SK-N-MC (cell line): ENCODE measurements around the gene RASA3.

ENCODE experiments used
- DNase-seq: peaks from one replicate; pipeline ENCODE4 v3.0.0-alpha.2; 2011; ENCODE audit warnings: low read depth, low spot score
- H3K27ac ChIP-seq: fragments of 200-600 bp; sonication (generic); 2 replicates; pipeline ENCODE4 v1.5.1; 2016; ENCODE audit warnings: mixed run types
- H3K36me3 ChIP-seq: fragments of 200-600 bp; sonication (generic); 2 replicates; pipeline ENCODE4 v1.6.1; 2017; ENCODE audit warnings: antibody characterized with exemption, low read length, mixed read lengths; ENCODE audit not compliant: insufficient read depth
- H3K4me3 ChIP-seq: fragments of 200-600 bp; sonication (generic); 2 replicates; pipeline ENCODE4 v1.5.1; 2016
- H3K9ac ChIP-seq: fragments of 200-600 bp; sonication (generic); 2 replicates; pipeline ENCODE4 v1.8.0; 2017; ENCODE audit warnings: mixed run types, mixed read lengths; ENCODE audit not compliant: insufficient read length
- H3K9me3 ChIP-seq: fragments of 200-600 bp; sonication (generic); 2 replicates; pipeline ENCODE4 v1.6.1; 2017; ENCODE audit warnings: low read depth, mild to moderate bottlenecking, antibody characterized with exemption, low read length, moderate library complexity, mixed read lengths
- EZH2 ChIP-seq: fragments of 200-600 bp; sonication (generic); IDR thresholded peaks from one replicate; pipeline ENCODE4 v1.6.1; 2017; ENCODE audit warnings: antibody characterized with exemption
- FOXP2 ChIP-seq: optimal IDR thresholded peaks from 2 replicates; pipeline ENCODE3; 2011; ENCODE audit warnings: mild to moderate bottlenecking, moderate library complexity; ENCODE audit not compliant: insufficient read depth; ENCODE audit errors: extremely low read length, control extremely low read depth
- POLR2AphosphoS5 ChIP-seq: IDR thresholded peaks from 2 replicates; pipeline ENCODE4 v1.6.1; 2012; ENCODE audit warnings: mild to moderate bottlenecking, low read depth, low read length, borderline replicate concordance

The RASA3 gene

DNA sequence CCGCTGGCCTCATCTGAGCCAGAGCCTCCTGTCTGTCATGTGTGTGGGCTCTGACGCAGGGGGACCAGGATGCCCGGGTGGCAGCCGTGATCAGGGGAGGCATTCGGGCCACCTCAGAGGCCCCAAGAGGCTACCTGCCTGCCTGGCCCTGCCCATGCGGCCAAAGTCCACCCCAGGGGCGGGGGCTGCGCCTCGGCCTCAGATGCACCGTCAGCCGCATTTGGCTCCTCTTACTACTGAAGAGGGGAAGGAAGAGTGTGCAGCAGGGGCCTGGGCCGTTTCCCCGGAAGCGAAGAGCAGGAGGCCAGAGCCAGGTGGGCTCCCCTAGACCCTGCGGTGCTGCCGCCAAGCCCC lies 192.5 kb downstream of the RASA3 start:
- Histone ChIP-seq H3K9ac (no peak overlapping the region), H3K4me3 (no peak overlapping the region), H3K36me3 (no peaks in the 10 kb centered on the region), H3K9me3 (no peaks in the 10 kb centered on the region), H3K27ac (no peak overlapping the region)
- no peak for DNase-seq
- no peak for TF ChIP-seq POLR2AphosphoS5
- TF ChIP-seq FOXP2, result no peak
- no peak for TF ChIP-seq EZH2

DNA sequence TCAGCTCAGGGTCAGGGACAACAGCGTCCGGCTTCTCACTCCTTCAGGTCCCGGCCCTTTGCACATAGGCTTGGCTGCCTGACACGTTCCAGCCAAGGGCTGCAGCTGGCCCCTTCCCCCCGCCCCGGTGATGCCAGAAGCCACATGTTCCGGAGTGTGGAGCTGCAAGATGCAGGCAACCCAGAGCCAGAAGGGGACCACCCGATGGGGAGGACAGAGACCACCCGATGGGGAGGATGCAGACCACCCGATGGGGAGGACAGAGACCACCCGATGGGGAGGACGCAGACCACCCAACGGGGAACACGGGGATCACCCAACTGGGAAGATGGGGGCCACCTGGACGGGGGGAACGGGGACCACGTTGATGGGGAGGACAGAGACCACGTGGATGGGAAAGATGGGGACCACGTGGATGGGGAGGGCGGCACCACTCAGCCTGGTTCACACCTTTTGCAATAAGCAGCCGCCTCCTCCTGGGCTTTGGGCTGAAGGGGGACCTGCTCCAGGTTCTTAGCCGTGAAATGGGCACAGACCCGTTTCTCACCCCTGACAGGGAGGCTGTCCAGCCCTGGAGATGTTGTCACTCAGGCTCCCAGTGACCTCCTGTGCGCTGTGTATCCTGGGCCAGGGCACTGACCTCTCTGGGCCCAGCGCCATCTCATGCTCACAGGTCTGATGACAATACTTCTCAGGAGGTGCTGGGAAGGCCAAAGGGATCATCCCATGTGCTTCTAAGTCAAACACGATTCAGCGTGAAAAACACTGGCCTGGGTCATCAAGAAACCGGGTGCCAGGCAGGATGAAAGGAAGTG lies 193.1 kb downstream of the RASA3 start:
- DNase-seq, result no peak
- Histone ChIP-seq H3K9ac (no peak overlapping the region), H3K4me3 (no peak overlapping the region), H3K36me3 (no peaks in the 10 kb centered on the region), H3K9me3 (no peaks in the 10 kb centered on the region), H3K27ac (no peak overlapping the region)
- TF ChIP-seq POLR2AphosphoS5 (no peak), EZH2 (no peak), FOXP2 (no peak)

DNA sequence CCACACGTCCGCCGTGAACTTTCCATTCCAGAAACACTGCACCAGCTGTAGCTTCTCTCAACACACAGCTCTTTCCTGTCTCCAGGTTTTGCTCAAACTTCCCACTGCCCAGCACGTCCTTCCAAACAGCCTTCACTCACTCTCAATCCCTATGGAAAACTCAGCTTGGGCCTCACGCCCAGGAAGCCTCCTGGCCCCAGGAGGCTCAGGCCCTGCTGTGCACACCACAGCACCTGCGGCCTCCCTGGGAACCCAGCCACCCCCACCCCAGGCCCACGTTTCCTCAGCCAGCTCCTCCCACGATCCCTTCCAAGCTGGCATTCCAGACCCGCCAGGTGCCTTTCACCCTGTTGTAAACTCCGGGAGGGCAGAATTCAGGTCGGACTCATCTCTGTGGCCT lies 193.7 kb downstream of the RASA3 start:
- no peak for DNase-seq
- TF ChIP-seq POLR2AphosphoS5 (no peak), EZH2 (no peak), FOXP2 (no peak)
- no peak overlapping the region for H3K4me3 ChIP-seq
- H3K9me3 ChIP-seq, result no peaks in the 10 kb centered on the region
- H3K36me3 ChIP-seq, result no peaks in the 10 kb centered on the region
- no peak overlapping the region for H3K27ac ChIP-seq
- no peak overlapping the region for H3K9ac ChIP-seq

DNA sequence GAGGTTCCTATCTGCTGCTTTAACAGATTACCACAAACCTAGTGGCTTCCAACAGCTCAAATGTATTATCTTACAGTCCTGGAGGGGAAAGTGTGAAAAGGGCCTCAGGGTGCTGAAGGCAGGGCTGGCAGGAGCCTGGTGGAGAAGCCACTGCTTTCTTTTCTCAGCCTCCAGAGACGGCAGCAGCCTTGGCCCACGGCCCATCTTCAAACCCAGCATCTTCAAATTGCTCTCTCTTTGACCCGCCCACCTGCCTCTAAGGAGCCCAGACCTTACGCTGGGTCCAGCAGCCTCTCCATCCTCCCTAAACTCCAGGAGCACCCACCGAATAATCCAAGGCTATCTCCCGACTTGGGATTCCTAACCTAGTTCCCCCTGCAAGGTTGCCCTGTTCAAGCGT lies 194.2 kb downstream of the RASA3 start:
- H3K9me3 ChIP-seq, result no peaks in the 10 kb centered on the region
- H3K9ac ChIP-seq, result no peak overlapping the region
- no peaks in the 10 kb centered on the region for H3K36me3 ChIP-seq
- no peak overlapping the region for H3K4me3 ChIP-seq
- TF ChIP-seq POLR2AphosphoS5 (no peak), EZH2 (no peak), FOXP2 (no peak)
- H3K27ac ChIP-seq, result no peak overlapping the region
- no peak for DNase-seq

DNA sequence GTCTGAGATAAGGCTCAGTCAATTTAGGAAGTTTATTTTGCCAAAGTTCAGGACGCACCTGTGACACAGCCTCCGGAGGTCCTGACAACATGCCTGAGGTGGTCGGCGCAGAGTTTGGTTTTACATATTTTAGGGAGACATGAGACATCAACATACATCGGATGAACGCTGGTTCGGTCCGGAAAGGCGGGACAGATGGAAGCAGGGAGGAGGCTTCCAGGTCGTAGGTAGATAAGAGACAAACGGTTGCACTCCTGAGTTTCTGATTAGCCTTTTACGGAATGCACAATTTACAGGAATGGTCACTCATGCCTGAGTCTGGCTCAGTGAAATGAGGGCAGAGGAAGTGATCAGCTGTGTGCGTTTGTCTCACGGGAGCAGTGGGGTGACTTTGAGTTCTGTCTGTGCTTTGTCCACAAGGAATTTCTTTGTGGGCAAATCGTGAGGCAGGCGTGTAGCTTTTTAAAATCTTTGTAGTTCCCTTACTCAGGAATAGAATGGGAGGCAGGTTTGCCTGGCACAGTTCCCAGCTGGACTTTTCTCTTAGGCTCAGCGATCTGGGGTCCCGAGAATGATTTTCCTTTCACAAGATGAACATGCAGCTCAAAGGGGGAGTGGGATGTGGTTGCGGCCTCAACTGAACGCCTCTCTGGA lies 194.8 kb downstream of the RASA3 start:
- Histone ChIP-seq H3K9ac (no peak overlapping the region), H3K9me3 (no peaks in the 10 kb centered on the region), H3K4me3 (no peak overlapping the region), H3K27ac (no peak overlapping the region), H3K36me3 (no peaks in the 10 kb centered on the region)
- no peak for TF ChIP-seq EZH2
- TF ChIP-seq FOXP2, result no peak
- no peak for TF ChIP-seq POLR2AphosphoS5
- DNase-seq, result no peak

DNA sequence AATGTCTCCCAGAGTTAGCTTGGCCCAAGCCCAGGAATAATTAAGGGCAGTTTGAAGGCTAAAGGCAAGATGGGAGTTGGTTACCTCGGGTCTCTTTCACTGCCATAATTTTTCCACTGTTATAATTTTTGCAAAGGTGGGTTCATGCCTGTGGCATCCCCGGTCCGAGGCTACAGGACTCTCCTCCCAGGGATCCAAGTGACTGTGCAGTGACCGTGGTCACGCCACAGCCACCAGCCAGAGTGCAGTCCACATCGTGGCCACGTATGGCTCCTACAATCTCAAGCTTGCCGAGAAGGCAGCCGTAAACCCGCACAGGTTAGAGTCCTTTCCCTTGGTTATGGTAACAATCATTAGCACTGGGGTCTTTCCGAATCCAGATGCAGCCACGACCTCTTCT lies 195.3 kb downstream of the RASA3 start:
- no peaks in the 10 kb centered on the region for H3K36me3 ChIP-seq
- no peak for TF ChIP-seq POLR2AphosphoS5
- no peak for TF ChIP-seq FOXP2
- no peak for TF ChIP-seq EZH2
- no peak overlapping the region for H3K9ac ChIP-seq
- no peaks in the 10 kb centered on the region for H3K9me3 ChIP-seq
- no peak for DNase-seq
- H3K27ac ChIP-seq, result no peak overlapping the region
- H3K4me3 ChIP-seq, result no peak overlapping the region

DNA sequence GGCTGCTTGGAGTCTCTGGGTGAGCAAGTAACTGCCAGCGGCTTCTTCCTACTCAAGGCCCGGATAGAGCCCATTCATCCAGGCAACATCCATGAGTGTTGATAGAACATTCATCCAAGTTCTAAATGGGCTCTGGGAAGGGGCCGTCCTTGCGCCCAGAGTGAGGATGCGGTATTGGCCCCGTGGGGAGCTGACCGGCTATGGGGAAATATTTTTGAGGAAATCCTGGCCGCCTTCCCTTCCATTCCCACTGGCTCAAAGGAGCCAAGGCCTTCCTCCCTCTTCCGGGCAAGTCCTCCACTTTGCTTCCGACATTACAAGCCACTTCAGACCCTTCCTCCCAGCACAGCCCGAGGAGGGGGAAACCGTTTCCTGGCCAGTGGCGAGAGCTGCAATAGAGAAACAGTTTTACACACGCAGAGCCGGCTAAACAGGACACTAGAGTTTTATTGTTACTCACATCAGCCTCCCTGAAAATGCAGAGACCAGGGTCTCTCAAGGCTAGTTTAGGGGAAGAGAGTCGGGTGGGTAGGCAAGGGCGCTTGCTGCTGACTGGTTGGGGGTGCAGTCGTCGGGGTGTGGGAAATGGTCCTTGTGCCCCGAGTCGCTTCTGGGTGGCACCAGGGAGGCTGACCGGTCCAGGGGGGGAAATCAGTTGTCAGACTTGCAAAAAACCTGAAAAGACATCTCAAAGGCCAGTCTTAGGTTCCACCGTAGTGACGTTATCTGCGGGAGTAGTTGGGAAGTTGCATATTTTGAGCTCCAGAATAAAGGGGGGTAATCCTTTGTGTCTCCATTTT lies 196.1 kb downstream of the RASA3 start:
- Histone ChIP-seq H3K9me3 (no peaks in the 10 kb centered on the region), H3K27ac (no peak overlapping the region), H3K4me3 (no peak overlapping the region), H3K9ac (no peak overlapping the region), H3K36me3 (no peaks in the 10 kb centered on the region)
- TF ChIP-seq EZH2 (no peak), POLR2AphosphoS5 (no peak), FOXP2 (no peak)
- no peak for DNase-seq

DNA sequence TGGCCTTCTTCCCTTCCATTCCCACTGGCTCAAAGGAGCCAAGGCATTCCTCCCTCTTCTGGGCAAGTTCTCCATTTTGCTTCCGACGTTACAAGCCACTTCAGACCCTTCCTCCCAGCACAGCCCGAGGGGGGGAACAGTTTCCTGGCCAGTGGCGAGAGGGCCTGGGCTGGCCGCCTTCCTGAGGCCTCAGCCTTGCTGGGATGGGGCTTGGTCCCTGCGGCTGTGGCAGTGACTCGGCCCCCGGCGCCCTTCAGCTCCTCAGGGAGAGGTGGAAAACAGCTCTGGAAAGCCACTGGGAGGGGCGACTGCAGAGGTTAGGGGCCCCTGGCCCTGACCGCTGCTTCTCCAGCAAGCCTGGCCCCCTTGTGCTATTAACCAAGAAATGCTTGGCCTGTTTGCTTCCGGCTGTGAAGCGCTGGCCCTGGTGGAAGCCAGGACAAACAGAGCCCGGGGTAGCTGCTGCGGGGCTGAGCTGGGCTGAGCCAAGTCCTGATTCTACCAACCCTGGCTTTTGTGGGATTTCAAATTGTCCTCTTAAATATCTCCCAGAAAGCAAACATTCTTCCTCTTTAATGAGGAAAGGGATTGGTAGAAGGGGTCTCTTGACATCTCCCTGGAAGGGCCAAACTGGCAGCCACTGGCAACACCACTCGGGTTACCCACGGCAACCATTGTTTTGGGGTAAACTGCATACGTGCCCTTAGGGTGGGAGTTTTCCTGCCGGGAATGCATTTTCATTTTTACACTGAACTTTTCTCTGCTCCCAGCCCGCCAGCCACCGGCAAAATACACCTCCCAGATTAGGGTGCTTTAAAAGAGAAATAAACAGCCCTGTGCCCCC lies 197.2 kb downstream of the RASA3 start:
- Histone ChIP-seq H3K9ac (no peak overlapping the region), H3K27ac (no peak overlapping the region), H3K36me3 (no peaks in the 10 kb centered on the region), H3K4me3 (no peak overlapping the region), H3K9me3 (no peaks in the 10 kb centered on the region)
- TF ChIP-seq FOXP2 (no peak), EZH2 (no peak), POLR2AphosphoS5 (no peak)
- no peak for DNase-seq

DNA sequence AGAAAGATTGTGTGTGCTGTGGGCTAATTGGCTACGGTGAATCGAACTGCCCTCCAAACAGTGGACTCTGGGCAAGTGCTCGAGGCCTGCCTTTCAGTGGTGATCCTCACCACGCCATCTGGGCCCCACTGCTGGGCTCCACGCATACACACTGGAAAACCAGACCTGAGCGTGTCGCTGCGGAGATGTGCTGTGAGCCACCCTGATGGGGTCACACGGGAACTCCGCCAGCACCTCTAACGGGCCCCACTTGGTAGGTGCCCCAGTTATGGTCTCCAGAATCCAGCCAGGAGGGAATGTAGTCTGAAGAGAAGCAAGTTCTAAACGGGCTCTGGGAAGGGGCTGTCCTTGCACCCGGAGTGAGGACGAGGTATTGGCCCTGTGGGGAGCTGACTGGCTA lies 197.8 kb downstream of the RASA3 start:
- no peak for TF ChIP-seq FOXP2
- no peak for TF ChIP-seq EZH2
- TF ChIP-seq POLR2AphosphoS5, result no peak
- no peak overlapping the region for H3K27ac ChIP-seq
- DNase-seq, result no peak
- no peak overlapping the region for H3K4me3 ChIP-seq
- no peak overlapping the region for H3K9ac ChIP-seq
- H3K36me3 ChIP-seq, result no peaks in the 10 kb centered on the region
- no peaks in the 10 kb centered on the region for H3K9me3 ChIP-seq
